ENCODE measurements around the gene CHKA. TPM values are rescaled to one million over a fixed set of nuclear protein-coding genes. Genes with fewer than 3 reads are reported as not detected.

Gene CHKA
- total RNA-seq, 1 donor, result 10.8 TPM

- H3K4me3 ChIP-seq (ENCODE audit: low read depth, low read length), result no peak overlapping the region
- TF ChIP-seq CTCF (IDR thresholded peaks at IDR 0.05; ENCODE audit: insufficient read depth, low read depth, low read length), result no peak
- DNase-seq (ENCODE audit: low read depth), result no peak
These were observed 55.3 kb downstream of the CHKA start for GRCh38 chr11:68065841-68066240.

- no peak overlapping the region for H3K4me3 ChIP-seq (ENCODE audit: low read depth, low read length)
- TF ChIP-seq CTCF (IDR thresholded peaks at IDR 0.05; ENCODE audit: insufficient read depth, low read depth, low read length), result no peak
- DNase-seq (ENCODE audit: low read depth), result no peak
These were observed 56.3 kb downstream of the CHKA start for GRCh38 chr11:68064926-68065325.

- no peak for TF ChIP-seq CTCF (IDR thresholded peaks at IDR 0.05; ENCODE audit: insufficient read depth, low read depth, low read length)
- no peak for DNase-seq (ENCODE audit: low read depth)
- no peak overlapping the region for H3K4me3 ChIP-seq (ENCODE audit: low read depth, low read length)
These were observed 59.7 kb downstream of the CHKA start for GRCh38 chr11:68061508-68061907.

- H3K4me3 ChIP-seq (ENCODE audit: low read depth, low read length), result no peak overlapping the region
- no peak for TF ChIP-seq CTCF (IDR thresholded peaks at IDR 0.05; ENCODE audit: insufficient read depth, low read depth, low read length)
- no peak for DNase-seq (ENCODE audit: low read depth)
These were observed 63.4 kb downstream of the CHKA start for GRCh38 chr11:68057807-68058206.

- H3K4me3 ChIP-seq (ENCODE audit: low read depth, low read length), result no peak overlapping the region
- TF ChIP-seq CTCF (IDR thresholded peaks at IDR 0.05; ENCODE audit: insufficient read depth, low read depth, low read length), result no peak
- no peak for DNase-seq (ENCODE audit: low read depth)
These were observed 64.6 kb downstream of the CHKA start for GRCh38 chr11:68056317-68057285.

- no peak for TF ChIP-seq CTCF (IDR thresholded peaks at IDR 0.05; ENCODE audit: insufficient read depth, low read depth, low read length)
- H3K4me3 ChIP-seq (ENCODE audit: low read depth, low read length), result no peak overlapping the region
- no peak for DNase-seq (ENCODE audit: low read depth)
These were observed 67.0 kb downstream of the CHKA start for GRCh38 chr11:68053981-68054812.
